Activated naive CD4-positive, alpha-beta T cell treated with anti-CD3 and anti-CD28 coated beads, Interleukin-2, amount 10 ng/mL, durations not matched to agents 7 days and 5 days (primary cell): ENCODE results near the gene ZBTB16.

ENCODE experiments used
- CTCF ChIA-PET: fragments of 350-600 bp; sonication (Branson Sonifier 250); formaldehyde crosslinking; loops from one replicate; lab custom pipeline; 2021; ENCODE audit warnings: antibody characterized with exemption; lab: Charles Lee
- DNase-seq: peaks from one replicate; pipeline ENCODE4 v3.0.0-alpha.2; 2020
- H3K27ac Mint-ChIP-seq: one replicate; pipeline ENCODE4 v1.8.0; 2021; ENCODE audit warnings: mild to moderate bottlenecking, moderate library complexity, mixed read lengths
- H3K27me3 Mint-ChIP-seq: one replicate; pipeline ENCODE4 v1.8.0; 2021; ENCODE audit warnings: mild to moderate bottlenecking, mixed read lengths
- H3K36me3 Mint-ChIP-seq: one replicate; pipeline ENCODE4 v1.8.0; 2021; ENCODE audit warnings: mixed read lengths
- H3K4me1 Mint-ChIP-seq: one replicate; pipeline ENCODE4 v1.8.0; 2021; ENCODE audit warnings: mixed read lengths
- H3K4me3 Mint-ChIP-seq: one replicate; pipeline ENCODE4 v1.8.0; 2021; ENCODE audit warnings: mild to moderate bottlenecking, moderate library complexity, mixed read lengths
- H3K9me3 Mint-ChIP-seq: one replicate; pipeline ENCODE4 v1.8.0; 2021; ENCODE audit warnings: mixed read lengths

The ZBTB16 gene

DNA sequence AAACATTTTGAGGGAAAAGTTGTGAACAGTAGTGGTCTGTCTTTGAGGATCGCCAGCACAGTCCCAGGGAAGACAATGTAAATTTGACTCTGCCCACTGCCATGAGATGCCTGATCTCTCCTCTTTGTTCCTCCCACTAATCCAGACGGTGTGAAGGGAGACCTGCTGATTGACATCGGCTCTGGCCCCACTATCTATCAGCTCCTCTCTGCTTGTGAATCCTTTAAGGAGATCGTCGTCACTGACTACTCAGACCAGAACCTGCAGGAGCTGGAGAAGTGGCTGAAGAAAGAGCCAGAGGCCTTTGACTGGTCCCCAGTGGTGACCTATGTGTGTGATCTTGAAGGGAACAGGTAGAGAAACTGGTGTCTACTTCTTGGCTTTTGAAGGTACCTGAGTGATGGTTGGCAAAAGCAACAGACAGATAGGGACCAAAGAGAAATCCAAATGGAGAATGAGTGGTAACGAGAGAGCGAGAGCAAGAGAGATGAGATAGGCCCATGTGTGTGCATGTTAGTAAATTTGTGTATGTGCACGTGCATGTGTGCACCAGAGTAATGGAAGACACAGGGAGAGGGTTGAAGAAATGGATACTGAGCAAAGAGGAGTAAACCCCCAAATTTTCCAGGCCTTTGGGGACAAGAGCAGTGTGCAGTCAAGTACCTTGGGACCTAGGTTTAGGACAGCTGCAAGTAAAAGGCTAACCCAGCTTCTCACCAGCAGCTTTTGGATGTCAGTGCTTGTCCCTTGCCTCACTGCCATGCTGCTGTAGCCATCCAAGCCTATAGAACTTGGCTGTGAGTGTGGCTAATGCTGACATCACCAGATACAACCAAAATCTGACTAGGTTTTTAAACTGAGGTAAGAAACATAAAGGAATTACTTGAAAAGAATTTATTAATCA is 238.5 kb downstream of the ZBTB16 start:
- H3K4me1 Mint-ChIP-seq = no peaks in the 10 kb centered on the region
- H3K27me3 Mint-ChIP-seq = peaks cover 11% of the 10 kb centered on the region
- no peak overlapping the region for H3K4me3 Mint-ChIP-seq
- CTCF ChIA-PET = no interaction called here
- DNase-seq = no peak
- no peaks in the 10 kb centered on the region for H3K36me3 Mint-ChIP-seq
- H3K27ac Mint-ChIP-seq = no peak overlapping the region
- no peaks in the 10 kb centered on the region for H3K9me3 Mint-ChIP-seq

DNA sequence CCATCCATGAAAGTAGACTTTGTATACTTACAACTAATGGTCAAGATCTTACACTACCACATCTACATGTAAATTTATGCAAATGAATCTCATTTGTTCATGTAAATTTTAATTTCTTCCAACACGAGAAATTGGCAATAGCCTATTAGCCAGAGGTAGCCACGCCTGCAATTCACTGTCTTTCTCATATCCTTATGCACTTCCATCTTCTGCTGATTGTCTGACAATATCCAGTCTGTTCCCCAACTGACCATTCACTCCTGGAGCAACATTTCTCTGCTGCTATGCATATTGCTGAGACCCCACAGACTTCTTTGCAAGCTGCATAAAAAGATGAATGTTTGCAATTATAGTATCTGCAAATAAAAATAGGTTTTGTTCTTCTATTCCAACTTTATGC is 239.2 kb downstream of the ZBTB16 start:
- H3K27me3 Mint-ChIP-seq = peaks cover 11% of the 10 kb centered on the region
- CTCF ChIA-PET = no interaction called here
- no peaks in the 10 kb centered on the region for H3K4me1 Mint-ChIP-seq
- no peak overlapping the region for H3K27ac Mint-ChIP-seq
- H3K4me3 Mint-ChIP-seq = no peak overlapping the region
- no peaks in the 10 kb centered on the region for H3K9me3 Mint-ChIP-seq
- H3K36me3 Mint-ChIP-seq = no peaks in the 10 kb centered on the region
- DNase-seq = no peak
